Measurements from ENCODE around the gene CCDC85A. TPM values are rescaled to one million over a fixed set of nuclear protein-coding genes. Genes with fewer than 3 reads are reported as not detected.

Gene CCDC85A
- total RNA-seq, 1 donor from 2014 or later = 0.43 TPM

GRCh38 chr2:56357655-56358295, 174.0 kb downstream of the CCDC85A start:
- Mint-ChIP-seq H3K9me3 (no peaks in the 10 kb centered on the region), H3K4me1 (no peaks in the 10 kb centered on the region), H3K27me3 (ENCODE audit: insufficient read depth, low read depth) (peaks cover 3% of the 10 kb centered on the region), H3K4me3 (no peak overlapping the region), H3K36me3 (no peaks in the 10 kb centered on the region), H3K27ac (no peak overlapping the region)
- Histone ChIP-seq H3K79me2 (ENCODE audit: low read depth) (no peaks in the 10 kb centered on the region), H3F3A (ENCODE audit: low read depth) (no peaks in the 10 kb centered on the region), H2AFZ (replicated peaks) (no peak overlapping the region), H3K4me2 (no peak overlapping the region), H3K4me3 (no peak overlapping the region), H4K20me1 (ENCODE audit: low read depth) (no peaks in the 10 kb centered on the region), H3K4me1 (no peaks in the 10 kb centered on the region), H3K9me3 (ENCODE audit: low read depth) (no peaks in the 10 kb centered on the region), H3K27me3 (no peaks in the 10 kb centered on the region), H3K9ac (no peak overlapping the region), H3K36me3 (no peaks in the 10 kb centered on the region), H3K27ac (no peak overlapping the region)
- TF ChIP-seq EZH2 (IDR thresholded peaks at IDR 0.05) (no peak), CTCF (IDR thresholded peaks at IDR 0.05) (no peak), EZH2phosphoT487 (IDR thresholded peaks at IDR 0.05) (no peak)
- DNase-seq (ENCODE audit: low spot score) = no peak

GRCh38 chr2:56361844-56362243, 178.1 kb downstream of the CCDC85A start:
- Mint-ChIP-seq H3K4me1 (peaks cover 11% of the 10 kb centered on the region), H3K27me3 (ENCODE audit: insufficient read depth, low read depth) (no peaks in the 10 kb centered on the region), H3K9me3 (no peaks in the 10 kb centered on the region), H3K36me3 (no peaks in the 10 kb centered on the region), H3K4me3 (no peak overlapping the region), H3K27ac (no peak overlapping the region)
- H3F3A ChIP-seq (ENCODE audit: low read depth) = no peaks in the 10 kb centered on the region
- no peak for DNase-seq (ENCODE audit: low spot score)
- H3K9ac ChIP-seq = no peak overlapping the region
- H3K27me3 ChIP-seq = no peaks in the 10 kb centered on the region
- no peak overlapping the region for H3K27ac ChIP-seq
- TF ChIP-seq CTCF (IDR thresholded peaks at IDR 0.05) (no peak), EZH2 (IDR thresholded peaks at IDR 0.05) (no peak)
- H2AFZ ChIP-seq (replicated peaks) = no peak overlapping the region
- H3K4me1 ChIP-seq = no peaks in the 10 kb centered on the region
- no peaks in the 10 kb centered on the region for H4K20me1 ChIP-seq (ENCODE audit: low read depth)
- no peak overlapping the region for H3K4me3 ChIP-seq
- H3K36me3 ChIP-seq = no peaks in the 10 kb centered on the region
- no peaks in the 10 kb centered on the region for H3K79me2 ChIP-seq (ENCODE audit: low read depth)
- H3K9me3 ChIP-seq (ENCODE audit: low read depth) = no peaks in the 10 kb centered on the region
- no peak overlapping the region for H3K4me2 ChIP-seq

GRCh38 chr2:56364902-56365301, 181.1 kb downstream of the CCDC85A start:
- Histone ChIP-seq H3K27ac (no peak overlapping the region), H4K20me1 (ENCODE audit: low read depth) (no peaks in the 10 kb centered on the region), H3F3A (ENCODE audit: low read depth) (no peaks in the 10 kb centered on the region), H3K36me3 (no peaks in the 10 kb centered on the region), H3K4me2 (no peak overlapping the region), H3K9ac (no peak overlapping the region), H3K9me3 (ENCODE audit: low read depth) (no peaks in the 10 kb centered on the region), H3K4me1 (no peaks in the 10 kb centered on the region), H3K27me3 (no peaks in the 10 kb centered on the region), H3K4me3 (no peak overlapping the region), H3K79me2 (ENCODE audit: low read depth) (no peaks in the 10 kb centered on the region), H2AFZ (replicated peaks) (no peak overlapping the region)
- peaks cover 11% of the 10 kb centered on the region for H3K4me1 Mint-ChIP-seq
- H3K27ac Mint-ChIP-seq = no peak overlapping the region
- H3K9me3 Mint-ChIP-seq = no peaks in the 10 kb centered on the region
- TF ChIP-seq CTCF (IDR thresholded peaks at IDR 0.05) (no peak), EZH2phosphoT487 (IDR thresholded peaks at IDR 0.05) (no peak)
- no peaks in the 10 kb centered on the region for H3K36me3 Mint-ChIP-seq
- no peaks in the 10 kb centered on the region for H3K27me3 Mint-ChIP-seq (ENCODE audit: insufficient read depth, low read depth)
- DNase-seq (ENCODE audit: low spot score) = no peak
- no peak overlapping the region for H3K4me3 Mint-ChIP-seq

Data from neural progenitor cell (in vitro differentiated cells).